ENCODE data around the gene DNAJC21. TPM values are rescaled to one million over a fixed set of nuclear protein-coding genes. Genes with fewer than 3 reads are reported as not detected.
A peak's percentile ranks its signal among the peaks of the same experiment; 100 is the strongest.
"Not testable (repeated sequence)": the region's sequence is repeated elsewhere in the genome, so short reads cannot be mapped to it uniquely, and the experiment has no call there.

DNAJC21 gene
- polyA plus RNA-seq, 4 donors = 49.3 to 89.6 (median 72.9) TPM

GRCh38 chr5:34919077-34919476, 10.3 kb upstream of the DNAJC21 start:
- DNase-seq (ENCODE audit: low read depth in 4 of 4, low spot score in 3 of 4) = no peak

GRCh38 chr5:34923256-34923655, 6.1 kb upstream of the DNAJC21 start:
- DNase-seq (ENCODE audit: low read depth in 4 of 4, low spot score in 3 of 4) = not testable (repeated sequence)

GRCh38 chr5:34923694-34924461, 5.5 kb upstream of the DNAJC21 start:
- DNase-seq (ENCODE audit: low read depth in 4 of 4, low spot score in 3 of 4) = no peak

GRCh38 chr5:34924462-34924765, 4.9 kb upstream of the DNAJC21 start:
- no peak for DNase-seq (ENCODE audit: low read depth in 4 of 4, low spot score in 3 of 4)

GRCh38 chr5:34926318-34926888, 3.0 kb upstream of the DNAJC21 start:
- no peak for DNase-seq (ENCODE audit: low read depth in 4 of 4, low spot score in 3 of 4)

GRCh38 chr5:34927785-34928184, 1.6 kb upstream of the DNAJC21 start:
- DNase-seq (ENCODE audit: low read depth in 4 of 4, low spot score in 3 of 4) = no peak

GRCh38 chr5:34928267-34928666, 1.1 kb upstream of the DNAJC21 start:
- DNase-seq (ENCODE audit: low read depth in 4 of 4, low spot score in 3 of 4) = no peak

- peak; percentile 47 to 63 (median 52) for DNase-seq (ENCODE audit: low read depth in 4 of 4, low spot score in 3 of 4)
Observed at GRCh38 chr5:34929720-34930461, 532 bp downstream of the DNAJC21 start.

- peak in 1 of 4 donors; percentile 12 for DNase-seq (ENCODE audit: low read depth in 4 of 4, low spot score in 3 of 4)
Observed at GRCh38 chr5:34930462-34930844, 1.1 kb downstream of the DNAJC21 start.

GRCh38 chr5:34930870-34931269, 1.5 kb downstream of the DNAJC21 start:
- no peak for DNase-seq (ENCODE audit: low read depth in 4 of 4, low spot score in 3 of 4)

- no peak for DNase-seq (ENCODE audit: low read depth in 4 of 4, low spot score in 3 of 4)
Observed at GRCh38 chr5:34932947-34933346, 3.6 kb downstream of the DNAJC21 start.

GRCh38 chr5:34941936-34942335, 12.6 kb downstream of the DNAJC21 start:
- DNase-seq (ENCODE audit: low read depth in 4 of 4, low spot score in 3 of 4) = no peak

- DNase-seq (ENCODE audit: low read depth in 4 of 4, low spot score in 3 of 4) = no peak
Observed at GRCh38 chr5:34944044-34944443, 14.7 kb downstream of the DNAJC21 start.

GRCh38 chr5:34944460-34945047, 15.2 kb downstream of the DNAJC21 start:
- DNase-seq (ENCODE audit: low read depth in 4 of 4, low spot score in 3 of 4) = no peak

GRCh38 chr5:34957321-34957720, 28.0 kb downstream of the DNAJC21 start:
- DNase-seq (ENCODE audit: low read depth in 4 of 4, low spot score in 3 of 4) = no peak

- no peak for DNase-seq (ENCODE audit: low read depth in 4 of 4, low spot score in 3 of 4)
Observed at GRCh38 chr5:34957857-34958690, 28.7 kb downstream of the DNAJC21 start.

- DNase-seq (ENCODE audit: low read depth in 4 of 4, low spot score in 3 of 4) = no peak
Observed at GRCh38 chr5:34959323-34959722, 30.0 kb downstream of the DNAJC21 start.

GRCh38 chr5:34967540-34967939, 38.2 kb downstream of the DNAJC21 start:
- no peak for DNase-seq (ENCODE audit: low read depth in 4 of 4, low spot score in 3 of 4)

GRCh38 chr5:34968258-34968657, 38.9 kb downstream of the DNAJC21 start:
- no peak for DNase-seq (ENCODE audit: low read depth in 4 of 4, low spot score in 3 of 4)

GRCh38 chr5:34970552-34970951, 41.2 kb downstream of the DNAJC21 start:
- DNase-seq (ENCODE audit: low read depth in 4 of 4, low spot score in 3 of 4) = no peak

GRCh38 chr5:34971655-34972054, 42.3 kb downstream of the DNAJC21 start:
- DNase-seq (ENCODE audit: low read depth in 4 of 4, low spot score in 3 of 4) = not testable (repeated sequence)

All from left renal pelvis (tissue), 4 donors.